Mucosa of descending colon (tissue), 3 donors: ENCODE results near the gene KIF3C. TPM values are rescaled to one million over a fixed set of nuclear protein-coding genes. Genes with fewer than 3 reads are reported as not detected.
A peak's percentile ranks its signal among the peaks of the same experiment; 100 is the strongest.

Experiments used
- ATAC-seq: fragments of 200-7000 bp; cut with Tn5 transposase; one replicate; pipeline ENCODE4 v1.9.1; 2020; ENCODE audit warnings: mild to moderate bottlenecking, moderate library complexity
- DNase-seq, 3 donors: peaks; one replicate each; pipeline ENCODE4 v3.0.0-alpha.2; 2020
- H3K36me3 ChIP-seq: fragments of 200-600 bp; one replicate; pipeline ENCODE4 v1.8.0; 2021; ENCODE audit warnings: low read depth, mild to moderate bottlenecking
- H3K4me1 ChIP-seq: fragments of 200-600 bp; one replicate; pipeline ENCODE4 v1.8.0; 2021; ENCODE audit warnings: low read depth, mild to moderate bottlenecking
- H3K4me3 ChIP-seq: fragments of 200-600 bp; one replicate; pipeline ENCODE4 v1.8.0; 2021; ENCODE audit warnings: mild to moderate bottlenecking
- H3K9me3 ChIP-seq: fragments of 200-600 bp; one replicate; pipeline ENCODE4 v1.8.0; 2021; ENCODE audit warnings: mild to moderate bottlenecking
- CTCF ChIP-seq: fragments of 200-600 bp; IDR thresholded peaks from one replicate; pipeline ENCODE4 v1.8.0; 2022; ENCODE audit warnings: antibody characterized with exemption, mild to moderate bottlenecking
- intact Hi-C, 2 donors: fragments of 100-400 bp; cut with DNase I in 1 of 2; cut with micrococcal nuclease in 1 of 2; formaldehyde crosslinking; loops; one replicate each; pipeline versions ENCODE4 v1.11.0 to v1.11.1; 2022; cut with DNase I, micrococcal nuclease
- total RNA-seq, 3 donors: library from RNA; stranded (reverse); fragmentation: NEBNext Ultra II Directional in 2 of 3; extraction: Animal tissue kit (Norgen Biotek cat#: 25700) in 2 of 3; gene quantifications; one replicate each; pipeline versions ENCODE4 v1.2.1 to v1.2.4, GENCODE V29; 2021 to 2023
- donor health status: DM: no; HTN: no; CAD: no; lungs with moderate emphysema.
- donor health status: DM: no; HTN: no; CAD: no.
- donor health status: DM: no; HTN: yes; CAD: no.

Gene KIF3C
- total RNA-seq, 3 donors from 2014 or later: 1.7 to 14.9 (median 3.3) TPM

GRCh38 chr2:25881764-25882163 lies 100.5 kb downstream of the KIF3C start:
- Histone ChIP-seq H3K4me1 (peaks cover 8% of the 10 kb centered on the region), H3K36me3 (peaks cover 4% of the 10 kb centered on the region), H3K4me3 (no peak overlapping the region), H3K9me3 (no peaks in the 10 kb centered on the region)
- ATAC-seq (no peak), DNase-seq (no peak)
- no peak for TF ChIP-seq CTCF
- intact Hi-C loops: no loop called here

- Histone ChIP-seq H3K4me3 (no peak overlapping the region), H3K4me1 (peaks cover 14% of the 10 kb centered on the region), H3K9me3 (no peaks in the 10 kb centered on the region), H3K36me3 (peaks cover 4% of the 10 kb centered on the region)
- DNase-seq (no peak), ATAC-seq (no peak)
- intact Hi-C loops: no loop called here
- no peak for TF ChIP-seq CTCF
Observed at GRCh38 chr2:25879133-25879730, 103.1 kb downstream of the KIF3C start.

- Histone ChIP-seq H3K36me3 (peaks cover 4% of the 10 kb centered on the region), H3K9me3 (no peaks in the 10 kb centered on the region), H3K4me3 (peak within 1 kb of the TSS; percentile 96), H3K4me1 (peaks cover 19% of the 10 kb centered on the region)
- ATAC-seq (peak; percentile 96), DNase-seq (peak; percentile 98 to 99 (median 98))
- TF ChIP-seq CTCF: no peak
- intact Hi-C loops: no loop called here
Observed at GRCh38 chr2:25878361-25879132, 103.8 kb downstream of the KIF3C start, which contains the start of gene ASXL2. Gene ASXL2 (minus strand): TSS chr2:25878487. CDS start chr2:25878222, 265 bp downstream.

- no peaks in the 10 kb centered on the region for H3K9me3 ChIP-seq
- intact Hi-C loops: no loop called here
- peaks cover 19% of the 10 kb centered on the region for H3K4me1 ChIP-seq
- H3K36me3 ChIP-seq: peaks cover 4% of the 10 kb centered on the region
- TF ChIP-seq CTCF: no peak
- H3K4me3 ChIP-seq: peak overlapping the region; percentile 96
- ATAC-seq (peak; percentile 59), DNase-seq (peak; percentile 65 to 79 (median 74))
Observed at GRCh38 chr2:25877431-25878360, 104.6 kb downstream of the KIF3C start.

Other genes starting within 250 kb of the KIF3C start
- 10 to 100 TPM; 29.9 to 39.2 (median 33.4) TPM for gene ASXL2, start 104.0 kb downstream of the KIF3C start, total RNA-seq
- gene RAB10, start 51.6 kb upstream of the KIF3C start, total RNA-seq: 100 to 1,000 TPM; 129 to 166 (median 162) TPM
- 1 to 10 TPM; 4.0 to 8.8 (median 6.7) TPM for gene GAREM2, start 190.6 kb upstream of the KIF3C start, total RNA-seq